Aorta (tissue), 5 donors: ENCODE data around the gene RLBP1. TPM values are rescaled to one million over a fixed set of nuclear protein-coding genes. Genes with fewer than 3 reads are reported as not detected.
A peak's percentile ranks its signal among the peaks of the same experiment; 100 is the strongest.
"Not testable (repeated sequence)": the region's sequence is repeated elsewhere in the genome, so short reads cannot be mapped to it uniquely, and the experiment has no call there.

Experiments used
- ATAC-seq: fragments of 200-7000 bp; cut with Tn5 transposase; one replicate; pipeline ENCODE4 v1.9.1; 2022; ENCODE audit warnings: moderate library complexity; ENCODE audit not compliant: low FRiP score
- DNase-seq, 2 donors: peaks; one replicate each; pipeline ENCODE4 v3.0.0-alpha.2; 2020
- H3K27ac ChIP-seq, 2 donors: one replicate each; pipeline ENCODE4 v1.5.1; 2013; ENCODE audit warnings: low read length in 2 of 2, mild to moderate bottlenecking in 2 of 2, moderate library complexity in 2 of 2, control low read depth in 1 of 2, inconsistent platforms in 1 of 2, low read depth in 1 of 2
- H3K27me3 ChIP-seq, 2 donors: one replicate each; pipeline ENCODE4 v1.6.1; 2013; ENCODE audit warnings: control low read depth in 1 of 2, low read length in 1 of 2, mild to moderate bottlenecking in 1 of 2, moderate library complexity in 1 of 2; ENCODE audit not compliant: insufficient read depth in 2 of 2, control insufficient read depth in 1 of 2
- H3K36me3 ChIP-seq, 2 donors: one replicate each; pipeline ENCODE4 v1.6.1; 2013; ENCODE audit warnings: control low read depth in 1 of 2, low read length in 1 of 2, mild to moderate bottlenecking in 1 of 2; ENCODE audit not compliant: insufficient read depth in 2 of 2, control insufficient read depth in 1 of 2
- H3K4me1 ChIP-seq, 2 donors: one replicate each; pipeline ENCODE4 v1.6.1; 2013; ENCODE audit warnings: low read length in 2 of 2, control low read depth in 1 of 2, mild to moderate bottlenecking in 1 of 2, moderate library complexity in 1 of 2; ENCODE audit not compliant: insufficient read depth in 2 of 2, control insufficient read depth in 1 of 2
- H3K4me3 ChIP-seq, 2 donors: one replicate each; pipeline ENCODE4 v1.5.1; 2013; ENCODE audit warnings: low read length in 2 of 2, control low read depth in 1 of 2, mild to moderate bottlenecking in 1 of 2
- H3K9me3 ChIP-seq: one replicate; pipeline ENCODE4 v1.6.1; 2013; ENCODE audit warnings: mild to moderate bottlenecking, low read length; ENCODE audit not compliant: control insufficient read depth
- WGBS, 2 donors: extraction: QIAGEN DNeasy Blood & Tissue Kit; methylation state at CpG; one replicate each; pipeline ENCODE4 v1.1.7; 2013; 5-methylcytosine and 5-hydroxymethylcytosine counted together
- intact Hi-C, 2 donors: fragments of 100-400 bp; cut with DNase I; formaldehyde crosslinking; loops; one replicate each; pipeline versions ENCODE4 v1.14.2 to v1.15.0; 2022
- long read RNA-seq, 2 donors: library from polyadenylated mRNA; unstranded; transcript quantifications; one replicate each; pipeline ENCODE4 v2.0.0, GENCODE V29; 2020 to 2021
- polyA plus RNA-seq, 2 donors: library from polyadenylated mRNA; stranded (reverse); fragments of 200-250 nt; gene quantifications; one replicate each; pipeline ENCODE4 v1.2.3, GENCODE V29; 2013
- total RNA-seq, 2 donors: library from RNA; stranded (reverse); fragmentation: NEBNext Ultra II Directional; extraction: Animal tissue kit (Norgen Biotek cat#: 25700); gene quantifications; one replicate each; pipeline ENCODE4 v1.2.1, GENCODE V29; 2021
- donor health status: healthy with polysubstance abuse.
- donor health status: Bipolar disorder and iron deficiency.
- donor health status: DM: no; HTN: no; CAD: no.
- donor health status: DM: no; HTN: no; CAD: no.
- donor health status: DM: yes; HTN: yes; CAD: no.

Gene RLBP1
- total RNA-seq (not detected), polyA plus RNA-seq (not detected)
- long read RNA-seq, donor 1, result 0 reads
- long read RNA-seq, donor 2, partial matches to known transcripts, result 0 of 1 reads
- long read RNA-seq, donor 2, other reads (novel, unspliced or antisense), result 1 of 1 reads

DNA sequence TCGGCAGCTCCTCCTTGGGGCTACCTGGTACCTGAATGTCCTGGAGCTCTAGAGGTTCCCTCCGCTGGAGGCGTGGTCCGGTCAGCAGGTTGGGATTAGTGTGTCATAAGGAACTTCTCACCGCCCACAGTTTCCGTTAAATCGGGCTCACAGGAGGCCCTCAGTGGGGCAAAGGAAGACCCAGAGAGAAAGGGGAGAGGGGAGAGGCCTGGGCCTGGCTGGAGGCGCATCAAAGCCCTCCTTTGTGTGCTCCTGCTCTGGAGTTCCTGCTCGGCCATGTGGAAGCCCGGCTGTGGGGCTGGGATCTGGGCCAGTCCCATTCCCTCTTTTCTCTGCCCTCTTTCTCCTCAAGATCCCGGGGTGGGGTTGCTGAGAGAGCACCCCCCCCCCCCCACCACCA lies at the start of gene RLBP1:
RLBP1 (minus strand) TSS at position 37 of the 400 bp plus-strand sequence. CDS start 2,604 bp downstream, outside the sequence.
- intact Hi-C loops, result no loop called here
- Histone ChIP-seq H3K36me3 (no peaks in the 10 kb centered on the region), H3K4me3 (no peak within 1 kb of the TSS), H3K27me3 (no peaks in the 10 kb centered on the region), H3K4me1 (no peaks in the 10 kb centered on the region), H3K27ac (no peak within 1 kb of the TSS), H3K9me3 (no peaks in the 10 kb centered on the region)
- ATAC-seq, result no peak
- no peak for DNase-seq
- WGBS, 2 donors, result 77% methylated on average over 11 of the region's 11 CpGs

DNA sequence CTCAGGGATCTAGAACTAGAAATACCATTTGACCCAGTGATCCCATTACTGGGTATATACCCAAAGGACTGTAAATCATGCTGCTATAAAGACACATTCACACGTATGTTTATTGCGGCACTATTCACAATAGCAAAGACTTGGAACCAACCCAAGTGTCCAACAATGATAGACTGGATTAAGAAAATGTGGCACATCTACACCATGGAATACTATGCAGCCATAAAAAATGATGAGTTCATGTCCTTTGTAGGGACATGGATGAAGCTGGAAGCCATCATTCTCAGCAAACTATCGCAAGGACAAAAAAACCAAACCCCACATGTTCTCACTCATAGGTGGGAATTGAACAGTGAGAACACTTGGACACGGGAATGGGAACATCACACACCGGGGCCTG lies 28.8 kb upstream of the RLBP1 start:
- H3K36me3 ChIP-seq, H3K4me1 ChIP-seq, H3K27me3 ChIP-seq, DNase-seq, ATAC-seq, H3K9me3 ChIP-seq, H3K4me3 ChIP-seq, intact Hi-C loops, H3K27ac ChIP-seq: not testable (repeated sequence)
- WGBS, 2 donors, result 93 to 95% methylated on average over 5 of the region's 5 CpGs

DNA sequence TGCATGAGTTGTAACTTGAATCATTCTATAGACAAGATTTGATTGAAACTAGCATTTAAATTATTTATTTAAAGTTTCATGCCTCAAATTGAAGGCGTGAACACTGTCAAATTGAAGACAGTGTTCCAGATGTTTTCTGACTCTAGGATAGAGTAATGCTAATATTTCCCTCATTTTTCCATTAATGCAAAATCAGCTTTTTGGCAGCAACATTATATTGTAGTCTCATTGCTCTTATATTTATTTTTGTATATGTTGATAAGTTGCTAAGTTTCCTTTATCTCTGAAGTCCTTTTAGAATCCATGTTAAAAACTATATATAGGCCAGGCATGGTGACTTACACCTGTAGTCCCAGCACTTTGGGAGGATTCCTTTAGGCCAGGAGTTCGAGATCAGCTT lies 27.2 kb upstream of the RLBP1 start:
- H3K4me3 ChIP-seq, result no peak overlapping the region
- DNase-seq (no peak), ATAC-seq (no peak)
- no peaks in the 10 kb centered on the region for H3K36me3 ChIP-seq
- no peaks in the 10 kb centered on the region for H3K27me3 ChIP-seq
- WGBS, 2 donors, result 97% methylated on average over 2 of the region's 2 CpGs
- no peaks in the 10 kb centered on the region for H3K9me3 ChIP-seq
- intact Hi-C loops, result no loop called here
- H3K4me1 ChIP-seq, result no peaks in the 10 kb centered on the region
- no peak overlapping the region for H3K27ac ChIP-seq

GRCh38 chr15:89247446-89247845 lies 26.1 kb upstream of the RLBP1 start:
- no peak for DNase-seq
- WGBS, 2 donors, result 87 to 91% methylated on average over 2 of the region's 2 CpGs
- Histone ChIP-seq H3K9me3 (no peaks in the 10 kb centered on the region), H3K4me1 (no peaks in the 10 kb centered on the region), H3K36me3 (no peaks in the 10 kb centered on the region), H3K4me3 (no peak overlapping the region), H3K27ac (no peak overlapping the region), H3K27me3 (no peaks in the 10 kb centered on the region)
- intact Hi-C loops, result no loop called here
- ATAC-seq, result no peak

- DNase-seq (no peak), ATAC-seq (no peak)
- no peaks in the 10 kb centered on the region for H3K36me3 ChIP-seq
- H3K27me3 ChIP-seq, result no peaks in the 10 kb centered on the region
- intact Hi-C loops, result no loop called here
- 1% methylated on average over 6 of the region's 6 CpGs for WGBS, 2 donors
- H3K27ac ChIP-seq, result no peak overlapping the region
- H3K4me3 ChIP-seq, result peak overlapping the region in 1 of 2 donors; percentile 71
- H3K4me1 ChIP-seq, result no peaks in the 10 kb centered on the region
- no peaks in the 10 kb centered on the region for H3K9me3 ChIP-seq
Measured at GRCh38 chr15:89244574-89244903, 23.2 kb upstream of the RLBP1 start.

GRCh38 chr15:89243691-89244573 lies 22.6 kb upstream of the RLBP1 start, which contains the start of gene FANCI:
Gene FANCI (plus strand): TSS chr15:89243979. CDS start chr15:89247648, 3,669 bp downstream.
- Histone ChIP-seq H3K4me3 (peak within 1 kb of the TSS; percentile 37 to 71), H3K9me3 (no peaks in the 10 kb centered on the region), H3K27me3 (no peaks in the 10 kb centered on the region), H3K4me1 (no peaks in the 10 kb centered on the region), H3K36me3 (no peaks in the 10 kb centered on the region), H3K27ac (no peak within 1 kb of the TSS)
- WGBS, 2 donors, result 0% methylated on average over 63 to 69 of the region's 69 CpGs
- intact Hi-C loops, result loop anchor here in 1 of 2 donors (2.0 kb wide), 1 partner anchor 37 kb away; no protein-coding TSS in a partner anchor
- ATAC-seq (peak; percentile 98), DNase-seq (peak; percentile 96 to 99)

DNA sequence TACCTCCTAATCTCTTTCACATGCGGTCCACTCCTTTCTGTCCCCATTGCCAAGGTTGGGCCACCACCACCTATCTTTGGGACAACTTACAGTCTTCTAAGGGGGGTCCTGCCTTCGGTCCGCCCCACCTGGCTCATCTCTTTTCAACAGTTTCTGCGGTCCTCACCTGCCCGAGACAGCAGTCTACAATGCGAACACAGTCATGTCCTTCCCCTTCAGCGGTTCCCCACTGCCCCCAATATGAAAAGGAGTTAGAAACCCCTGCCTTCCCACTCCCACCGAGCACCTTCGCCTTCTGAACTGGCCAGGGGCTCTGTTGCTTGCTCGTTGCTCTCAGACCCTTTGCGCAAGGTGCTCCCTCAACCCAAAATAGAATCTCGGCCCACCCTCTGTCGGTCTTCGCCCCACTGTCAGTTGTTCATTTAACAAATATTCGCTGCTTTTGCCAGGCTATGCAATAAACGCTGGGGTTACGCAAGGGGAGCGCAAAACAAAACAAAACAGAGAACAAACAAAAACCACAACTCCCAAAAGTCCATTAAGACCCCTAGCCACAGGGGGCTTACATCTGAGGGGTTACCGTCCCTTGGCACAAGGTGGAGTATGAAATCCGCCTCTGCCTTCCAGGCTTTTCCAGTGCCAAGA lies 21.8 kb upstream of the RLBP1 start:
- Histone ChIP-seq H3K27me3 (no peaks in the 10 kb centered on the region), H3K27ac (no peak overlapping the region), H3K4me1 (no peaks in the 10 kb centered on the region), H3K9me3 (no peaks in the 10 kb centered on the region), H3K36me3 (no peaks in the 10 kb centered on the region), H3K4me3 (peak overlapping the region; percentile 24 to 71)
- ATAC-seq (peak; percentile 47), DNase-seq (no peak)
- WGBS, 2 donors, result 20 to 22% methylated on average over 20 of the region's 20 CpGs
- intact Hi-C loops, result loop anchor here in 1 of 2 donors (2.0 kb wide), 1 partner anchor 36 kb away; no protein-coding TSS in a partner anchor

GRCh38 chr15:89239883-89240810 lies 18.8 kb upstream of the RLBP1 start:
- H3K36me3 ChIP-seq, H3K4me3 ChIP-seq, H3K27me3 ChIP-seq, ATAC-seq, H3K27ac ChIP-seq, DNase-seq, intact Hi-C loops, H3K4me1 ChIP-seq, H3K9me3 ChIP-seq: not testable (repeated sequence)
- 87 to 89% methylated on average over 12 of the region's 12 CpGs for WGBS, 2 donors
